22Rv1 (cell line): ENCODE results near the gene STXBP5L.

Experiments
- ZFX ChIP-seq: fragments of 450-650 bp; IDR thresholded peaks from 2 replicates; pipeline ENCODE4 v1.6.1; 2017; ENCODE audit warnings: antibody characterized with exemption, borderline replicate concordance
- TF ChIP-seq, protein P1 (sequence below): fragments of 450-650 bp; IDR thresholded peaks from 2 replicates; pipeline ENCODE4 v1.5.1; 2017; ENCODE audit warnings: mild to moderate bottlenecking

DNA sequence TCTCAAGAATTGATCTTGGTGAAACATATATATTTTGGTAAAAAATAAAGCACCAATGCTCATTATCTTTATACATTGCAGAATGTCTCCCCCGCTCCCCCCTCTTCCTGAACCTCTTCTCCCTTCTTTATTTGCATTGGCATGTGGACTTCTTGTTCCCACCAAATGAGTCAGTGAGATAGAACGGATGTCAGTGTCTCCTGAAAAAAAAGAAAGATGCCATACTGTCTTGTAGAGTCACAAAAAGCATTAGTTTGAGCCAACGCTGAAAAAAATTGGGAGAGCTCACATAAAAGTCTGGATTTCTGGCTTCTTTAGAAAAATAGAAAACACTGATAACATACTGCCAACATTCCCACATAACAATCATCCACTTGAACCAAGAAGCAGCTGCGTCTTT is 32.0 kb upstream of the STXBP5L start:
- TF ChIP-seq, protein P1, sequence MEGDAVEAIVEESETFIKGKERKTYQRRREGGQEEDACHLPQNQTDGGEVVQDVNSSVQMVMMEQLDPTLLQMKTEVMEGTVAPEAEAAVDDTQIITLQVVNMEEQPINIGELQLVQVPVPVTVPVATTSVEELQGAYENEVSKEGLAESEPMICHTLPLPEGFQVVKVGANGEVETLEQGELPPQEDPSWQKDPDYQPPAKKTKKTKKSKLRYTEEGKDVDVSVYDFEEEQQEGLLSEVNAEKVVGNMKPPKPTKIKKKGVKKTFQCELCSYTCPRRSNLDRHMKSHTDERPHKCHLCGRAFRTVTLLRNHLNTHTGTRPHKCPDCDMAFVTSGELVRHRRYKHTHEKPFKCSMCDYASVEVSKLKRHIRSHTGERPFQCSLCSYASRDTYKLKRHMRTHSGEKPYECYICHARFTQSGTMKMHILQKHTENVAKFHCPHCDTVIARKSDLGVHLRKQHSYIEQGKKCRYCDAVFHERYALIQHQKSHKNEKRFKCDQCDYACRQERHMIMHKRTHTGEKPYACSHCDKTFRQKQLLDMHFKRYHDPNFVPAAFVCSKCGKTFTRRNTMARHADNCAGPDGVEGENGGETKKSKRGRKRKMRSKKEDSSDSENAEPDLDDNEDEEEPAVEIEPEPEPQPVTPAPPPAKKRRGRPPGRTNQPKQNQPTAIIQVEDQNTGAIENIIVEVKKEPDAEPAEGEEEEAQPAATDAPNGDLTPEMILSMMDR: no peak
- no peak for TF ChIP-seq ZFX
